ENCODE measurements around the gene GPR27.

Gene GPR27

DNA sequence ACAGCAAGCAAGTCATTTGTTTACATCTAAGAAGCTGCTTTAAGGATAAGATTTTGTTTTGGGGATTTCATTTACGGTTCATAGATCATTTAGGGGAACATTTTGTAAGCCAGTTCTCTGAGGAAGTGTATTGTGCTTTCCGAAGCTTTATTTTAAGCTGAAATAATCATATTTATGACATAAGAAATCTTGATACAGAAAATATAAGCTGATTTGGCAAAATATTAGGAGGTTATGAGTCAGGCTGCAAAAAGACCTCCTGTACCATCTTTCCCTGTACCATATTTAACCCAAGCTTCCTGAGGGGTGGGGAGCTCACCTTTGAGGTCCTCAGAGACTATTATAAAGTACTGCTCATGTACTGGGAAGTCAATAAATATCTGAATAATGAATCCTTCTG lies 20.3 kb upstream of the GPR27 start:
- DNase-seq = no peak

DNA sequence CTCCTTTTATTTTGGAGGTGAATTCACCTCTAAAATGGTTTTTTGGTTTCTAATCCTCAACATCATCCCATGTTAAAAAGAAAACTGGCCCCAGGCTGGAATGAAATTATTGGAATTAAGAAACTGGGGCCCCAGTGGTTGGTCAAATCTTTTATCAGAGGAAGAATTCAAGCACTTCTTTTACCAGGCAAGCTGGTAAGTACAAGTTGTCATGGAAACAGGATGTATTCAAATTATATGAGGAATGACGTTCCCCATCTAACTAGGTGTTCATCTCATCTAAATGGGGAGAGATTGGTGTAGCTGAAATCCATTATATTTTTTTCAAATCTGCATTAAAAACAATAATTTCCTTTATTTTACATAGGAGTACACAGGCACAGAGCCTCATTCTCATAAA lies 18.8 kb upstream of the GPR27 start:
- no peak for DNase-seq

GRCh38 chr3:71742621-71743020 lies 11.0 kb upstream of the GPR27 start:
- DNase-seq = no peak

GRCh38 chr3:71744738-71745137 lies 8.9 kb upstream of the GPR27 start:
- DNase-seq = no peak

DNA sequence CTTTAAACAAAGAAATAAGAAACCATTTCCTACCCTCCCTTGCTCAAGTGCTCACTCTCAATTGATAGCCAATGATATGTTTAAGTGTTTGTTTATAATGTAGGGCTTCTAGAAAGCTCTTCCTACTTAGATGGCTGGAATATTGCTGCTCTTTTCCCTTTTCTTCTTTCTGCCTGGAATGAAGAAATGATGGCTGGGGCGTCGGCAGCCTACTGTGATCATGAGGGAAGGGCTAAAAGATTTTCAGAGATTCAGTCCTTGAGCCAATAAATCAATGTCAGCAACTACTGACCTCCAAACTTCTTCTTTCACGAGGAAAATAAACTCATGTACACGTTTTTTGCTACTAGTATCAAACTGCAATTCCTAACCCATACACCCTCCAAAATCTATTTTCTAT lies 2.1 kb upstream of the GPR27 start:
- no peak for DNase-seq

- DNase-seq = no peak
Observed at GRCh38 chr3:71752831-71753700, 589 bp upstream of the GPR27 start.

DNA sequence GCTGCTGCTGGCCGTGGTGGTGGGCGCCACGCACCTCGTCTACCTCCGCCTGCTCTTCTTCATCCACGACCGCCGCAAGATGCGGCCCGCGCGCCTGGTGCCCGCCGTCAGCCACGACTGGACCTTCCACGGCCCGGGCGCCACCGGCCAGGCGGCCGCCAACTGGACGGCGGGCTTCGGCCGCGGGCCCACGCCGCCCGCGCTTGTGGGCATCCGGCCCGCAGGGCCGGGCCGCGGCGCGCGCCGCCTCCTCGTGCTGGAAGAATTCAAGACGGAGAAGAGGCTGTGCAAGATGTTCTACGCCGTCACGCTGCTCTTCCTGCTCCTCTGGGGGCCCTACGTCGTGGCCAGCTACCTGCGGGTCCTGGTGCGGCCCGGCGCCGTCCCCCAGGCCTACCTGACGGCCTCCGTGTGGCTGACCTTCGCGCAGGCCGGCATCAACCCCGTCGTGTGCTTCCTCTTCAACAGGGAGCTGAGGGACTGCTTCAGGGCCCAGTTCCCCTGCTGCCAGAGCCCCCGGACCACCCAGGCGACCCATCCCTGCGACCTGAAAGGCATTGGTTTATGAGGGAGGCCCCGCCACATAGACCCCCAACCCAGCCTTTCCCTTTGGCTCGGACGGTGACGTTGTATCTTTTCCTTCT lies 1.1 kb downstream of the GPR27 start:
- DNase-seq = no peak

GRCh38 chr3:71758091-71758490 lies 4.4 kb downstream of the GPR27 start:
- no peak for DNase-seq

DNA sequence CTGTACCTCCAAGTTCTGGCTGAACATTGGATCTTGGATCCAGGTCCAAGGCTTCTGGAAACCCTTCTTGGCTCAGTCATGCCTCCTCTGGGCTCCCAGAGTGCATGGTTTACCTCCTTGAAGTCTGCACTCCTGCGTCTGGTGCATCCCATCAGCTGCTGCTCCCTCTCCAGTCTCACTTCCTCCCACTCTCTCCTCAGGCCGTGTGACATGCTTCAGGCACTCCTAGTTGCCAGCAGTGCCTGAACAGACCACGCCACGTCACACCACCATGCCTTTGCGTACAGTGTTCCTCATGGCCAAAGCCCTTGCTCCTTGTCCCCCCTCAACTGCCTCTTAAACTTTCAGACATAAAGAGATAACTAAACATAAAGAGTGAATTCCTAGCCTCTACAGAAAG lies 5.7 kb downstream of the GPR27 start:
- DNase-seq = no peak

- no peak for DNase-seq
Observed at GRCh38 chr3:71760140-71760539, 6.5 kb downstream of the GPR27 start.

DNA sequence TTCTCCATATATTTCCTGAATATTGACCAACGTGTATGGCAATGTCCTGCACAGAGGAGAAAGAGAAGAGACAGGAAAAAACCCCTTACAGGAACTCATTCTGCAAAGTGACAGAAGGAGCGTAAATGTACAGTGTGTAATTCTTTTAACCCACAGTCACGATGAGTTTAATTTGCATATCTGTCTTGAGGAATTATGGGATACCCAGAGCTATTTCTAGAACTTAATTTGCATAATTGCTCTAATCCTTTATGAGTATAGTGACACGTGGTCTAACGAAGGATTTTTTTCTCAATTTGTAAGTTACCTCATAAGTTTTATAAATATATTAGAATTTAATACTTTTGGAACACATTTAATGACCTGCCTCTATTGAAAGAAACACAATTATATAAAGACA lies 9.8 kb downstream of the GPR27 start:
- no peak for DNase-seq

DNA sequence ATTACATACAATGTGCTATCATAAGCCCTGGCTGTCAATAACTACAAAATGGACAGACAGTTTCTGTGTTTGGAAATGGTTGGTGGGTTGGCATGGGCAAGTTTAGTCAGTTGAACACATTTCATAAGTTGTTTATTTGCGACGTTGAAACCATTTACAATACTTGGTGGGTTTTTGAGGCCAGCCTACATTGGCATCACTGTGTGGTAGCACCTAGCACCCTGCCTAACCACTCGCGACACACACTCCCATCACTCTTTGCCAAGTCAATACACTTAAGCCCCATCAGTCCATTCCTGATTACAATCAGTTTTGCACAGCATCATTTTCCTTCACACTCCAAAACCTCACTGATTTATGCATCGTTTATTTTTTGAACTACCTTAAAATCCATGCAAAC lies 17.5 kb downstream of the GPR27 start:
- DNase-seq = no peak

DNA sequence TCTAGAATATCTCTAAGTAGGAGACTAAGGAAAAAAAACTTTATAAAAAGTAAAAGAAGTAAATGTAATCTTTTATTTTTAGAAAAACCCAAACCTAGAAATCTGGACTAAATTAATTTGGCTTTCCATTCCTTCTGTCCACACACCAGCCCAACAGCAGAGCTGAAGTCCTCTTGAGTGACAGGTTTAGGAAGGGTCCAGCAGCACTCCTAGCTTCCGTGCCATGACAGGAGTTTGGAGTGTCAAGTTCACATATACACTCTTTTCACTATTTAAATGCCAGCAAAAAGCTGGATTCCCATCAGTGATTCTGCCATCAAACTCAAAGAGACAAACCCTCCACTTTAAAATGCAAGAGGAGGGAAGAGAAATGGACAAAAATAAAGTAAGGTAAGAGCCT lies 18.2 kb downstream of the GPR27 start:
- no peak for DNase-seq

DNA sequence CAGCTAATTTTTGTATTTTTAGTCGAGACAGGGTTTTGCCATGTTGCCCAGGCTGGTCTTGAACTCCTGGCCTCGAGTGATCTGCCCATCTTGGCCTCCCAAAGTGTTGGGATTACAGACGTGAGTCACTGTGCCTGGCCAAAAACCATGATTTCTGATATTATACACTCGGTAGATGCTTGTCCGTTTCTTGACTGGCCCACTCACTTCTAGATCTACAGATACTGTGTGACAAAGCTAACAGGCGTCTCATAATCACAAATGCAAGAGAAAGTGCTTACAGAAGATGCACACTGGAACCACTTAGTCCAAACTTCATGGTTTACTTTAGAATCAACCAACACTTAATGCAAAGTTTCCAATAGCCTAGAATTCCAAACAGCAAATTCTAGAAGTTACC lies 22.9 kb downstream of the GPR27 start:
- DNase-seq = no peak

DNA sequence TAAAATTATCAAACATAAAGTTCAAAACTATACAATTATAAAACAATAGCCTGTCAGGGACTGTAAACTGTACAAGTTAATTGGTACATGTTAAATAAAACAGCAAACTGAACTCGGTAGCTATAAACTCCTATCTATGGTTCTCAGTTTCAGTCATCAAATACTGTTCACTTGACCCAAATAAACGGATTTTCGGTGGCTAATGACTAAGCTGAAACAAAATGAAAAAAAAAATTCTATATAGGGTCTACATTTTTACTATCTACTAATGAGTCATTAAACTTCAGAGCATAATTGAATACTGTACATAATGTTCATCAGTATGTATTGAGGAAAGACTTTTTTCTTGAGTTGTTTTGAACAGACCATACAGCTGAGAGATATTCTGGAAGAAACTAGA lies 24.7 kb downstream of the GPR27 start:
- no peak for DNase-seq

DNA sequence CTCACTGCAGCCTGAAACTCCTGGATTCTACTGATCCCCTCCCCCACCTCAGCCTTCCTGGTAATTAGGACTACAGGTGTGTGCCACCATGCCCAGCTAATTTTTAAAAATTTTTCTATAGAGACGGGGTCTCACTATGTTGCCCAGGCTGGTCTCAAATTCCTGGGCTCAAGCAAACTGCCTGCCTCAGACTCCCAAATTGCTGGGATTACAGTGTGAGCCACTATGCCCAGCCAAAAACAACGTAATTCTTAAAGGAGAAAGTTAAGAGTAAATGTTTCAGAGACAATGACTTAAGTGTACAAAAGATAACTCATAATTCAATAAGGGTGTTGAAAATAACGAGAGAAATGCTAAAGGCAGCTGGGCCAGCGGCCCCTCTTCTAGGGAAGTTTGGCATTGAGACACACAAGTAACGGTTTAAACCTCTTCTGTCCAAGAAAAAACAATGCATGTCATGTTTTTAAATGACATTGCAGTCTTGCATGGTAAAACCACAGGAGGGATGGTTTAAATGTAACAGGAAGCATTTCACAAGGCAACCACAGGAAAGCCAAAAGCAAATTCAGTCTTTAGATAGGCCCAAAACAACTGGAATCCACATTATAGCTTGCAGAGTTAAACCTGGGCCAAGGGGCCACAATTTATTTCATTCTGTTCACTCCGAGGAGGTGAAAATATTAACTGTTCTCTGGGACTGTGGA lies 26.2 kb downstream of the GPR27 start:
- DNase-seq = no peak

GRCh38 chr3:71780430-71780829 lies 26.8 kb downstream of the GPR27 start:
- no peak for DNase-seq

DNA sequence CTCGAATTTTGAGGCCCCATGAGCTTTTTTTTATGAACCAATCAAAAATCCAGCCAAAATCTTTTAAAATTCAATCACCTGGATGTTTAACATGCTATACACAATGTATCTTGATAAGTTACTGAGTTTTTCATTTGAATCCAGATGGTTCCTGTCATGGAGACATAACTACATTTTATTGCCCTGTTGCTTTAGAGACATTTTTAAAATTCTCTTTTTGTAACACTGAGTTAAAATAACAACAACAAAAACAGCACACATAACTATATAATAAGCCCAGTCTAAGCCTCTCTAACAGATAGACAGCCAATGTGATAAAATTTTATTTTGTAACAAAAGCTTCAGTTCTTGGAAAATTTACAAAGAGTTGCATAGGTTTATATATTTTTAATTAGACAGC lies 29.5 kb downstream of the GPR27 start:
- DNase-seq = no peak

DNA sequence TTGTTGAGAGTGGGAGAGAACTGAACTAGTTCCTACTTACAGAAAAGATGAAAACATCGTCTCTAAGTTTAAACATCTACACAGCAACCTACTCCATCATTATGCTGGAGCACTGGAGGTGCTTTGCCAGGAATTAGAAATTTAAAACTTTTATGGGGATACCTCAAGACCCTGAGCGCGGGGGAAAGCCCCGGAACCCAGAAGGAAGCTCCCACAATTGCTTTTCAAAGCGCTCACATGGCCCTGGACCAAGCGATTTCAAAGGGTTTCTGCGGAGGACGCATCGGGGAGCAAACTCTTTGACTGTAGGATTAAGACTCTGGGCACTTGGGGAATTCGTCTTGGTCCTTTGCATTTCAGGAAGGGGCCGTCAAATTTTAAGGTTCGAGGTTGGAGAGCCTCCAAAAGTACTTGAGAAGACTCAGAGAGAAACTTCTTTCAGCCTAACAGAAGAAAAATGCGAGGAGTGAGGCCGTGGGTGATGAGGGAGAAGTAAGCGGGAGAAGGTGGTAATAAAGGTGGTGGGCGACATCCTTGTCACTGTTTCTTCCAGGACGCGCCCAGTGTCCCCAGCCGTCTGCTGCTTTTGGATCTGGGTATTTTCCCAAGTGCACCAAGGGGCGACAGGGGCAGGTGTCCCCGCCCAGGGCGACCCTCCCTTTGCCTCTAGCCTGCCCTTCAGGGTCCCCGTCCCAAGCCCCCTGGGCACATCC lies 30.7 kb downstream of the GPR27 start:
- no peak for DNase-seq

DNA sequence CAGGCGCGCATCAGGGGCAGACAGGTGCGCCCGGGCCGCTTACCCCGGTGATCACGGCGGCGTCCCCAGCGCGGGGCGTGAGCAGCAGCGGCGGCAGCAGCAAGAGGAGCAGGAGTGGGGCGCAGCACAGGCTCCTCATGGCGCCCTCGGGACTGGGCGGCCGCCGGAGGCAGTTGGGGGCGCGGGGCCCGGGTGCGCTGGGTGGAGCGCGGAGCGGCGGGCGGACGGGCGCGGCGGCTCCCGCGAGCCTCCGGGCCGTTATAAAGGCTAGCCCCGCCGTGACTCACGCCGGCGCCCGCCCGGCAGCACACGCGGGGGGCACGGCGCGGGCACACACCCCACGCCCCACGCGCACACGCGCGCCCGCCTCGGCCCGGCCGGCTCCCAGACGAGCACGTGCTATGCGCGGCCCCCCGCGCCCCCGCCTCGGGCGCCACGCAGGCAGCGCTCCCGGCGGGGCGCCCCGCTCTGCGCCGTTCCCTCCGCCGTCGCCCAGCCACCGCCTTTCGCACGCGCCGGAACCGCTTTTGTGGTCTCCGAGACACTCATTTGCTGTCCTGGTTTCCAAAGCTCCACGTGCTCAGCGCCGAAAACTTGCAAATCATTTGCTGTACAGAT lies 31.4 kb downstream of the GPR27 start, which contains the start of gene PROK2:
Gene PROK2, minus strand, starts transcription at position 235 of the 618 bp plus-strand sequence. Its CDS starts 96 bp downstream, at position 139.
- no peak for DNase-seq

- no peak for DNase-seq
Observed at GRCh38 chr3:71785532-71786216, 32.0 kb downstream of the GPR27 start.

GRCh38 chr3:71786217-71786549 lies 32.5 kb downstream of the GPR27 start:
- no peak for DNase-seq

Data from SHP77 (cell line).